ENCODE measurements around the gene ZSCAN21.

DNA sequence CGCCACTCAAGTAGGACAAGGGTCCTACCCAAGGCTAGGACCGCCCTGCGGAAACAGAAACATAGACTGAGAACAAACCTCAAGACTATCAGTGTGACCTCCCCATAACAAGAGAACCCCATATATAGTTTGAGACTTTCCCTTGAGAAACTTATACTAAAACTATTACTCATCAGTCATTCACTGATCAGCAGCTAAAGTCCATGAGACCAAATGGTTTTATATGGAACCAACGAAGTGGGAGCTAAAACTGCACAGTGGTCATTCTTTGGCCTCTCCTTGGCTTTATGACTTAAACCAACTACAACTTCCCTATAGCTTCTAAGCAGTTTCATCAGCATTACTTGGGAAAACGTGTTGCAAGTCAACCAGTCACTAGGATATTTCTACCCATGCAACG is 13.7 kb upstream of the ZSCAN21 start:
- TF ChIP-seq ELF4 (IDR thresholded peaks at IDR 0.05) (no peak), L3MBTL2 (conservative IDR thresholded peaks at IDR 0.05) (no peak), SP1 (IDR thresholded peaks at IDR 0.05) (no peak), TARDBP (IDR thresholded peaks at IDR 0.05) (no peak), HDGF (IDR thresholded peaks at IDR 0.05; ENCODE audit: borderline replicate concordance) (no peak), FOXM1 (IDR thresholded peaks at IDR 0.05; ENCODE audit: borderline replicate concordance) (no peak), NFRKB (IDR thresholded peaks at IDR 0.05) (no peak), ARNT (IDR thresholded peaks at IDR 0.05) (no peak), LEF1 (IDR thresholded peaks at IDR 0.05; ENCODE audit: borderline replicate concordance) (no peak), SUZ12 (IDR thresholded peaks at IDR 0.05) (no peak), FOXA1 (IDR thresholded peaks at IDR 0.05) (no peak)

Measured in HEK293T (cell line).